HG03439 (cell line): ENCODE results near the gene MAB21L4.

Experiments used
- ATAC-seq: cut with Tn5 transposase; IDR thresholded peaks from one replicate; pipeline ENCODE4 v1.9.1; 2021; ENCODE audit warnings: mild to moderate bottlenecking, moderate library complexity; ENCODE audit not compliant: unreplicated experiment

The MAB21L4 gene

DNA sequence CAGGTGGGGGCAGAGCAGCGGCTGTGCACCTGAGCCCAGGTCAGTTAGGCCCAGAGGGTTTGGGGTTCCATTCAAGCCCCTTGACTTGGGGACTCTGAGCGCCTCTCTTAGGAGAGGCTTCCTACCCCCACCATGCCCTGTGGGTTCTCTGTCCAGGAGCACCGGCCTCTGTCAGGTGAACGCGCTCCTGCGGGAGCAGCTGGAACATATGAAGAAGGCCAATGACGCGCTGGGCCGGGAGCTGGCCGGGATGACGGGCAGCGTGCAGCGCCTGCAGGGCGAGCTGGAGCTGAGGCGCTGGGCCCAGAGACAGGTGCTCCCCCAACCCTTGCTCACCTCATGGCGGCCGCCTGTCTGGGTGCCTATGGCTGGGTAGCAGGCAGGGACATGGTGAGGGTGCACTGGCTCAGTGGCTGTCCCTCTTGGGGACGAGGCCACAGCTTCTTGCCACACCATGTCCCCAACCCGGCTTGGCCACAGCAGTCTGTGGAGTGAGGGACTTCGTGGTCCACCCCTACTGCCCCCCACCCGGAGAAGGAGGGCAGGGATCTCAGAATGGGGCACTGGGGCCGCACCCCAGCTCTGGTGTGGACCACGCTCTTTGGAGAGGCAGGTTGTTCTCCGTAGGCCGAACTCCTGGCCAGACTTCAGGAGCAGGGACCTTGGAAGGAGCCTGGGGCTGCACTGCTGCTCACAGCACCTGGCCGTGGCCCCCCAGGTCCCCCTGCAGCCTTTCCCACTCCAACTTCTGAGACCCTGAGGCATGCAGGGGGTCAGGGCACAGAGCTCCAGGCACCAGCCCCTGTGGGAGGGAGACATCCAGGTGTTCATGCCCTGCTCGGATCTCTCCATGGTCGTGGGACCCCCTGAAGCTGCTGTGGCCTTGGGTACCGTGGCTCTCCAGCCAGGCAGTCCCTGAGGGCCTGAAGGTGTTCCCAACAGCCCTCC is 29.9 kb upstream of the MAB21L4 start:
- ATAC-seq, result no peak

DNA sequence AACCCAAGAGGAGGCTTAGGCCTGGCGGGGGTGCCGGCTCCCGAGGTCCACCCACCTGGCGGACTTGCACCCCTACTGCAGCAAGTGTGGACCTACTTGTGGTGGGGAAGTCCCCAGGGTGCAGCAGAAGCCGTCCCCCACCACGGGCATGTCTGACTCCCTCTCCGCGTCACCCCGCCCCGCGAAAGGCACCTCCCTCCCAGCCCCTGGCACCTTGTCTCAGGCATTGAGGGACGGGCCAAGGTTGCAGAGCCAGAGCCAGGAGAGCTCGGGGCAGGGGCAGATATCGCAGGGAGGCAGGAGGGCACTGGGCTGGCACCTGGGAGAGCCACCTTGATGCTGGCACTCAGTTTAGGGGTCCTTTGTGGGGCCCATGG is 29.2 kb upstream of the MAB21L4 start:
- ATAC-seq, result no peak

DNA sequence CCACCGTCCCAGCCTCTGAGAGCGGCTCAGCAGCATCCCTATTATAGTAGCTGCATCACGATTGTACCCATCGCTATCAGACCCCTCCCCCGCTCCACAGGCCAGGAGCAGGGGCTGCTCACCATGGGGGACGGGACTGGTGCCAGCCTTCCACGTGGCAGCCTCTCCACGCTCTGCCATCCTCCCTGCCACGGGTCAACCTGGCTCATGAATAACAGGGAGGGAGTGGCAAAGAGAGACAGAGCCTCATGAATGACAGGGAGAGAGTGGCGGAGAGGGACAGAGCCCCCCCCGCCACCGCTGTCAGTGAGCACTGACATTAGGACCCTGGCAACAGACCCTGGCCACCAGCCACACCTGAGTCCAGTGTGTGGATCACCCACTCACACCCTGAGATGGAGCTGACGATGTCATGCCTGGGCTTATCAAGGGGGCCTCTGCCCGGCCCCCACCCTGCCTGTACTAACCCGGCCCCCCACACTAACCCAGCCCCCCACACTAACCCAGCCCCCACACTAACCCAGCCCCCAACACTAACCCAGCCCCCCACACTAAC is 27.1 kb upstream of the MAB21L4 start:
- no peak for ATAC-seq

DNA sequence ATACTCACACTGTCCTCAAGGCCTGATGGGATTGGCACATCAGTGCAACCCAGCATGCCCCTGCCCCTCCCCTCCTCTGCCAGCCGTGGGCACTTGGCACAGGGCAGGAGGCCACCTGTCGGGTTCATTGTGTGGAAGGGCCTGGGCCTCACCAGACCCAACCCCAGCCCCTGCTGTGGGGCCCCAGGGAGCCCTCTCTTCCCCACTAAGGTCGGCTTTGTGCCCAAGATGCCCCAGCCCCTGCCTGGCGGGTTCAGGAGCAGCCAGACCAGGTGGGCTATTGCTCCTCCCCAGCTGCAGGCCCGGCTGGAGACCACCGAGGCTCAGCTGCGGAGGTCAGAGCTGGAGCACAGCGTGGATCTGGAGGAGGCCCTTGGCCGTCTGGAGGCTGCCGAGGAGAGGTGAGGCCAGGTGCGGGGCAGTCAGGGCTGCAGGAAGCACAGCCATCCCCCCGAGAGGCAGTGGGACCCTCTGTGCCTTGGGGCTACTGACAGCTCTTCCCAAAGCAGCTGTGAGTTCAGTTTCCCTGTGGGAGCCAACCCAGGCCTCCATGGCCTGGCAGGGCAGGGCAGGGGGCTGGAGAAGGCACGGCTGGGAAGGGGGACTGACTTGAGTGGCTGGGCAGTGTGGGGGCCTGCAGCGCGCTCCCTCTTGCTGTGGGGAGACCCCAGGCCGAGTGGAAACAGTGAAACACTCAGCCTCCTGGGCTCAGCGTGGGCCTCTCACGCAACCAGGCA is 26.5 kb upstream of the MAB21L4 start:
- ATAC-seq, result no peak

DNA sequence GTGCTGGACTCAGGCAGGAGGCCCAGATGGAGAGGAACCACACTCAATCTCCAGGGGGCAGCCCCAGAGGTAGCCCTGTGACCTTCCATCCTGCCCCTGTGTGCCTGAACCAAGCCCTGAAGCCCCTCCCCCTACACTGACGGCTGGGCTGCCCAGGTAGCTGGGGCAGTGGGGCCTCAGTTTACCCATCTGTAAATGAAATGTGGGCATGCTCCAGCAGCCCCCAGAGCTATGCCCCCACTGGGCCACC is 26.0 kb upstream of the MAB21L4 start:
- ATAC-seq, result no peak

DNA sequence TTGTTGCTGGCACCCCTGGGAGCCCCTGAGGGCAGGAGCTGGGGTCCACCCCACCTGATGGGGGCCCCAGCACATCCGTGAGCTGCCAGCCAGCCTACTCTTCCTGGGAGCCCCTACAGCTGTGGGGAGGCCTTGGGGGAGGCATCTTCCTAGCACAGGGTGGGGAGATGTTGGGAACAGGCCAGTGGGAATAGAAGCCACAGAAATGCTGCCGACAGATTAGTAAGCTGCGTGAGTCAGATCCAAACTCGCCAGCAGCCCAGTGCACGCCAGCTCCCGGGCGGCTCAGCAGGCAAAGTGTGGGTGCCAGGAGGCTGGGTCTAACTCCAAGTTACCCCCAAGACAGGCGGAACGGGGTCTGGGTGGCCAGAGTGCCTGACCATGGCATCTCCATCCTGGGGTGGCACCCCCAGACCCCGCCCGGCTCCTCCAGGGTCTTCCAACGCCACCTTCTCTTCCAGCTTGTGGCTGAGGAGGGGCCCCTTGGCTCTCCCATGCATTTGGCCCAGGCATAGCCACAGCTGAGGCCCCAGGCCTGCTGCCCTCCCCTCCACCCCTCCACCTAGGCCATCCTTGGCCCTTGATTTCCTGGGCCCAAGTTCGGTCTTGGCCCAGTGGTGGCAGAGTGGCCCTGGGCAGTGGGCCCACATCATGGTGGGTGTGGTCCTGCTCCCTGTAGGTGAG is 25.5 kb upstream of the MAB21L4 start:
- no peak for ATAC-seq

DNA sequence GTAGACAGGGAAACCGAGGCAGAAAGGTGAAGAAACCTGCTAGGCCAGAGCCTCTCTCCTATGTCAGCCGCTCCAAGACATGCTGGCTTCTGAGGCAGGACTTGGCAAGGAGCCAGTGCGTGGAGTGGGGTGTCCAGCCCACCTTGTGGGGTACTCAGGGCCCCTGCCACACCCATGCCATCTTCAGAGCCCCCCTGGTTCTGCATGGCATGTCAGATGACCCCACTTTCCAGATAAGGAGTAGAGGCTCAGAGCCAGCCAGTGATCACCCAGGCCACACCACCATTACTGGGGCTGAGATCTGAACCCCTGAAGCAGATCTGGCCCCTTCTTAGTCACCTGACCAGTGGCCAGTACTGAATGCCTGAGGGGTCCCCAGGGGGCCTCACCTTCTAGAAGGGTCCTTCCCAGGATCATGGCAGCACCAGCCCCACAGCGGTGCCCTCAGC is 24.9 kb upstream of the MAB21L4 start:
- no peak for ATAC-seq

DNA sequence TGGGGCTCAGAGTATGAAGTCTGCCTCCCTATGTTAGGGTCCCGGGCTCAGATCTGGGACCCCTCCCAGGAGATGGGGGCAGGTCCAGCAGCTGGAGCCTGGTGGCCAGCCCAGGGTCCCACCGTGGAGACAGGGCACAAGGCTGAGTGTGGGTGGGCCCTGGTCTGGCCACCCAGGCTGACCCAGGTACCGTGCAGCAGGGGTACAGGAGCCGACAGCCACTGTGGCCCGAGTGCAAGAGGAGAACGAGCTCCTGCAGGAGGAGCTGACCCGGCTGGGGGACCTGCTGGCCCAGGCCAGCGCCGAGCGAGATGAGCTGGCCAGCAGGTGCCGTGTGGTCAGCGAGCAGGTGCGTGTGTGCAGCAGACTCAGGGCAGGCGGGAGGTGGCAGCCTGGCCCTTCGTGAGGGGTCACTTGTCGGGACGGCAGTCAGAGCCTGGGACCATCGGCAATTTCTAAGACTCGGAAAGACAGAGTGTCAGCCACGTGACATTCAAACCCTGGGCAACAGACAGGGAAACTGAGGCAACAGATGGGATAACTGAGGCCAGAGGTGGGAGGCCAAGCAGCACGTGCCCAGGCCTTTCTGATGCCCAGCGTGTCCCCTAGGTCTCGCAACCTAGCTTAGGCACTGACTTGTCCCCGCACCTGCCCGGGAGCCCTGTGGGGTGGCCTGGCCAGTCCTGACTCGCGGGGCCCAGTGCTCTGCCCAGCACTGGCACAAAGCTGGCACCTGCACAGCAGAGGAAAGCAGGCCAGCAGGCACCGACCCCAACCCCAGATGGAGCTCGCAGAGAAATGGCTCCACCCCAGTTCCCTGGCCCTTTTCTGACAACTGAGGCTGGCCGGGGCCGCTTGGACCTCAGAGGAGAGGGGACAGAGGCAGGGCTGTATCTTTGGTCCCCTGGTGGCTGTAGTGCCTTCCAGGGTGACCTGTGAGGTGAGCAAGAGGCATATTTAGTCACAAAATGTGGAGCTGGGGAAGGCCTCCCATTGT is 24.1 kb upstream of the MAB21L4 start:
- no peak for ATAC-seq

DNA sequence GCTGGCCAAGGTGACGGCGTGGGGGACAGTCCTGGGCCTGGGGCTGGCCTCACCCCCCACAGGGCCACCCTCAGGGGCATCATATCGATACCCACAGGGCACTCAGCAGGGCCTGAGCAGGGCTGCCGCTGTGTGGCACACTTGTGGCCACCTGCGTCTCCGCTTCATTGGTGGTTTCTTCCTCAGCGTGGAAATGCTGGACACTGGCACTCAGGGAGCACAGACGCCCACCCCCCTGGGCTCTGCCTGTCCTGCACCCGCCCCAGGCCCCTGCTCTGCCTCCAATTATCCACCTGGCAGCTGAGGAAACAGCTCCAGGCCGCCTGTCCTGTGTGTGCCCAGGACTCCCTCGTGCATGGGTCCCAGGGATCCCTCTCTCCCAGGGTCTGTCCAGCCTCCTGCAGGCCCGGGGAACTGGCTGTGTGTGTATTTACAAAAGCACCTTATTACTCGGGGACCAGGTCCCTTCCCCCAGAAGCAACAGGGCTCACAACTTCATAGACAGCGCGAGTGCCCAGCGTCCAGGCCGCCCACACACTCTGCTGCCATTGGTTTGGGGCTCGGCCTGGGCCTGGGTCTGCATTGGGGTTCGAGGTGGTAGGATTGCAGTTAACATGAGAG is 23.3 kb upstream of the MAB21L4 start:
- ATAC-seq, result no peak

DNA sequence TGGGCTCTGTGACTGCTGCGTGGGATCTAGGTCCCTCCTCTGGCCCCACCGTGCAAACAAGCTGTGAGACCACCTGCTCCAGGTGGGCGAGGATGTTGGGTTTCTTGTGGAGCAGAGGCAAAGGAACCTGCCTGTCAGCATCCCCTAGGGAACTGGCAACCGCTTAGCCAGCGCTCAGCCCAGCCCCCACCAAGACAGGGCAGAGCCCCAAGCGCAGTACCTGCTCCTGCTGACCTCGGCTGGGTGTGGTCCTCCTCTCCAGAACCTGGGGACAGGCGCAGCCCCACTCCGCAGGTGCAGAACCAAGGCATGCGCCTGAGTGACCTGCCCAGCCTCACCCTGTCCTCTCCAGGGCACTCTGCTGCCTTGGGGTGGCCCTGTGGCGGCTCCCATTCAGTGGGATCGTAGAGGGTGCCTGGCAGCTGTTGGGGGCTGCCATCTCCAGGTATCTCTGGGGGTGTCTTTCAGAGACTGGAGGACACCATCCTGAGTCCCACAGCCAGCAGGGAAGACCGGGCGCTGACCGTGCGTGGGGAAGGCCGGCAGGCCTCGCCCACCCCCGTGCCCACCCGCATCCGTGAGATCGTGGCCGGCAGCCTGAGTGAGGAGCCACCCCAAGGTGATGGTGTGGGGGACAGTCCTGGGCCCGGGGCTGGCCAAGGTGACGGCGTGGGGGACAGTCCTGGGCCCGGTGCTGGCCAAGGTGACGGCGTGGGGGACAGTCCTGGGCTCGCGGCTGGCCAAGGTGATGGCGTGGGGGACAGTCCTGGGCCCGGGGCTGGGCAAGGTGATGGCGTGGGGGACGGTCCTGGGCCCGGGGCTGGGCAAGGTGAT is 22.5 kb upstream of the MAB21L4 start:
- ATAC-seq, result no peak

DNA sequence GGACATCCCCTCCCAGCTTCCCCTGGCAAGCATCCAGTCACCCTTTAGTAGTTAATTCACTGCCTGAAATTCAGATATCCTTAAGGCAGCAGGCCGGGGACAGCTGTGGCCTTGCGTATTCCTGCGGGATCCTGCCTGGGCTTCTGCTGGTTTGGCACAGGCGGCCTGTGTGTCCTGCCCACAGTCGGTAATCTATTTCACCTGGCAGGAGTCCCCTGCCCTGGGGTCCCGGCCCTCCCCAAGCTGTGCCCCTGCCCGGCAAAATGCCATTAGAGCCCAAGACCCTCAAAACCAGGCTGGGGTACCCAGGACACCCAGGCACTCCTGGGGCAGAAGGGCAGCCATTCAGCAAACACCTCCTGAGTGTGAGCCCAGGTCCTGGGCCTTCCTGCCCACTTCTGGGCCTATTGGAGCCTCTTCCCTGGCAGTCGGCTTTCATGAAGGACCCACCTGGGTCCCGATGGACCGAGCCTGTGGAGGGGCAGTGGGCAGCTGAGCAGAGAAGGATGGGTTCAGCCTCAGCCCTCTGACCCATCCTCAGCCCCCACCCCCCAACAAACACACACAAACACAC is 21.8 kb upstream of the MAB21L4 start:
- no peak for ATAC-seq

DNA sequence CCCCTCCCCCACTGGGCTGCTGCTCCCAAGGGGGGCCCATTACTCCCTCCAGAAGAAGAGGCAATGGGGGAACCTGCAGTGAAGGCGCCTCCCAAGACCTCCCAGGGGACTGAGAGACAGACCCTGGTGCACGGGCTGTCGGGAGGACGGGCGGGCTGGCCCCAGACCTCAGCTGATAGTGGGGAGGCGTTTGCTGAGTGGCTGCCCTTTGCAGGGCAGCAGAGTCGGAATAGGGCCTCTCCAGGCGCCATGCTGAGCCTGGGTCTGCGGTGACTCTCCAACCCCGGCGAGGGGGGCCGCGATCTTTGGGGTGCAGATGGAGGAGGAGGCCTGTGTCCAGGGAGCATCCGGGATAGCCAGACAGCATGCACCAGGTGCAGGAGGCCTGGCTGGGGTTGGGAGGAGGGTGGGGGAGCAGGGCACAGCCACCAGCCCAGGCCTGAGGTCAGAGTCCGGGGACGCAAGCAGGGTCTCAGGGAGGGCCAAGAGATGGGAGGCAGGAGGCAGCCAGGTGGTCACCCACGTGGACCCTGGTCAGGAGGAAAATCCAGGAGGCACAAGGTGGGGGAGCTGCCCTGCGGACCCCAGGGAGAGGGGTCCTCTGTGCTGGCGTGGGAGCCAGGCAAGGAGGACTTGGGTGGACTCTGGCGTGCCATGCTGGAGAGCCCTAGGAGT is 21.2 kb upstream of the MAB21L4 start:
- no peak for ATAC-seq

DNA sequence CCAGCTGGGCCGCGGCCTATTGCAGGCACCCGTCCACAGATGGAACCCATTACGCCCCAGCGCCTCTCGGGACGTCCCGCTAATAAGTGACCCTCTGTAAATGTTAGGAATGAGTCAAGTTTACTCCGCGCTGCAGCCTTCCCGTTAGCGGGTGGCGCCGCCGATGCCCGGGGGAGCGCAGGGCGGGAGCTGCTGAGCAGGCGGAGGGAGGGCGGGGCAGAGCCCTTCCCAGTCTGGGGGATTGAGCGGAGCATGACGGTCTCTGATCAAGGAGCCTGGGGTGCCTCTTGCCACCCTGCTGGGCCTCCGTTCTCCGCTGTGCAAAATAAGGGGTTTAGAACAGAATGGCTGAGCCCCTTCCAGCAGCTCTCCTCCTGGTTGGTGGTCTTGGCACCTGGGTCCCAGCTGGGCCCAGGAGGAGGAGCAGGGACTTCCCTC is 20.6 kb upstream of the MAB21L4 start:
- ATAC-seq, result no peak

DNA sequence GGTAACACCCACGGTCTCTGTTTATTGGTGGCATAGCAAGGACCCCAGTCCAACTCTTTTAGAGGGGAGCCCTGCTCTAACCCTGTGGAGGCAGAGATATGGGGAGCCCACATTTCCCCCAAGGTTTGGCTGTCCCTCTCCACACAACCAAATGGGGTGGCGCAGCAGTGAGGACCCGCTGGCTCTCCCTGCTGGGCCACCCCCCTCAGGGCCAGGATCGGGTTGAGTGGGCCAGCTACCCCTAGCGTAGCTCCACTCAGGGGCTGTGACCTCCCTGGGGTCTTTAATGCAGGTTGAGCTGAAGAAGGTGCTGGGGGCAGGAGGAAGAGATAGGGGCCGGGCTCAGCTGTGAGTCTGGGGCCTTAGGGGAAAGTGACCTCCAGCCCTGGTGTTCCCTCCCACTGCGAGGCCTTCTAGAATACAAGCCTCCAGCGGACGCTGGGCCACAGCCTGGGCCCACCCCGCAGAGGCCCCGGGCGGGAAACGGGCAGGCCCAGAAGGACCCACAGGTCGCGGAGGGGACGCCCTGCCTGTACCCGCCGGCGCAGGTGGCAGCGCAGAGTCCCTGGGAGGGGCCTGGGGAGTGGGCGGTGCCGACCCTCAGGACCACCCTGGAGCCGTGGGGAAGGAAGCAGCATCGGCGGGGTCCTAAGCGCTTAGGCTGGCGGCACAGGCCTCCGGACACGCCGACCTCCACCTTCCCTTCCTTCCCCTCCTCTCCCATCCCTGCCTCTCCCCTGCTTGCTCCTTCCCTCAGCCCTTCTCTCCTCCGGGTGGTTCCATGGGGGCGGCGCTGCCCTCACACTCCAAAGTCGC is 19.8 kb upstream of the MAB21L4 start:
- ATAC-seq, result no peak

DNA sequence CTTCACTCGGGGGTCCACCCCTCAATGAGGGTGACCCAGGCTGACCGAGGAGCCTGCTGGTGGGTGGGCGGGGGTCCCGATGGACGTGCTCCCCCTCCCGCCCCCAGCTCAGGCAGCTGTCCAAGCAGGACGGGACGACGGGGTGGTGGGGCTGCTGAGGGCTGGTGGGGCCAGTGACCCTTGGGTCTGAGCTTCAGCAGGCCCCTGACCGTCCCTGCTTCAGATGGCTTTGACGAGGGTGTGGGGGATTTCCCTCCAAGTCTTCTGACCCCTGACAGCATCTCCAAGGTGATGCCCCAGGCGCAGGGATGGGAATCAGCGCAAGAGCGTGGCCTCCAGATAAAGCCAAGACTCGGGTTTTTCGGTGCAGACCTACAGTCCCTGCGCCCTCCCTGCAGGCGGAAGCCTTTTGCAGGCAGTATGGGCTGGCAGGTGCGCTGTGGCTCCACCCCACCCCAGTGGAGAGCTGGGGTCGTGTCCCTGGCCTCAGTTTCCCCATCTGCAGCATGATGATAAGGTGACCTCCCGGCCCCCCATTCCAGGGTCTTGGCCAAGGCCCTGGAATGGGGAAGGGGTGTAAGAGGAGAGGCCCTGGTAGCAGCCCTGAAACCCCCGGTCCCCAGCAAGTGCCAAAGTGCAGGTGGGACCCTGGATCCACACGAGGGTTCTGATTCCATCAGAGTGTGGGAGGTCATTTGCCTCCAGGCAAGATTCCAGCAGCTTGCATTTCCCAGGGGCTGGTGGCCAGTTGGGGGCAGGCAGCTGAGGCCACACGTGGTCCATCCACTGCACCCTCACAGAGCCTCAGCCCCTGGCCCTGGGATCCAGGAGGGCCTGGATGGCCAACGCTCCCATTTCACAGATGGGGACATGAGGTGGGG is 18.9 kb upstream of the MAB21L4 start:
- no peak for ATAC-seq
